GM12892 (cell line): ENCODE measurements around the gene RPS17.
A peak's percentile ranks its signal among the peaks of the same experiment; 100 is the strongest.
"Not testable (repeated sequence)": the region's sequence is repeated elsewhere in the genome, so short reads cannot be mapped to it uniquely, and the experiment has no call there.

Experiments
- DNase-seq: peaks from one replicate; pipeline ENCODE4 v3.0.0; 2011; ENCODE audit not compliant: insufficient read length
- FAIRE-seq: peaks from 2 replicates; lab custom pipeline; 2011; peaks lifted over from hg19 to GRCh38; lab: Jason Lieb, UNC
- POLR2A ChIP-seq: IDR thresholded peaks from 2 replicates; pipeline ENCODE4 v1.6.1; 2011; ENCODE audit warnings: low read depth, low read length, control low read depth
- POLR2AphosphoS5 ChIP-seq: IDR thresholded peaks from 2 replicates; pipeline ENCODE4 v1.6.1; 2011; ENCODE audit warnings: low read depth, low read length, control low read depth
- TAF1 ChIP-seq: IDR thresholded peaks from 2 replicates; pipeline ENCODE4 v1.6.1; 2011; ENCODE audit warnings: low read depth, mild to moderate bottlenecking, control low read depth, low read length, borderline replicate concordance

RPS17 gene

DNA sequence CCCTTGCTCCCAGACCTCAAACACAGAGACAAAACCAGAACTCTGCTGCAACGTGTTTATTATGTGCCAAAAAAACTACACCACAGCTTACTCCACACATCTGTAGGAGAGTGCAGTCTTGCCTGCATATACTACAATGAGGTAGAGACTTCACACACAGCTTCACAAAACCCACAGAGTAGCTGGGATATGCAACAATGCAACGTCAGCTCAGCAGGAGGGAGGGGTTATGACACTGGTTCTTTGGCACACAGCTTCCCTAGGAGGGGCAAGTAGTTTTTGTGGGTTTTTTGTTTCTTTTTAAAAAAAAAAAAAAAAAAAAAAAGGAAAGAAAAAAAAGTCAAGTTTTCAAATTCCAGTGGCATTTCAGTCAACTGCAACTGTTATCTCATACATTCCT, 2.9 kb upstream of the RPS17 start:
- TF ChIP-seq POLR2A: no peak
- no peak for TF ChIP-seq TAF1
- no peak for DNase-seq
- no peak for FAIRE-seq

DNA sequence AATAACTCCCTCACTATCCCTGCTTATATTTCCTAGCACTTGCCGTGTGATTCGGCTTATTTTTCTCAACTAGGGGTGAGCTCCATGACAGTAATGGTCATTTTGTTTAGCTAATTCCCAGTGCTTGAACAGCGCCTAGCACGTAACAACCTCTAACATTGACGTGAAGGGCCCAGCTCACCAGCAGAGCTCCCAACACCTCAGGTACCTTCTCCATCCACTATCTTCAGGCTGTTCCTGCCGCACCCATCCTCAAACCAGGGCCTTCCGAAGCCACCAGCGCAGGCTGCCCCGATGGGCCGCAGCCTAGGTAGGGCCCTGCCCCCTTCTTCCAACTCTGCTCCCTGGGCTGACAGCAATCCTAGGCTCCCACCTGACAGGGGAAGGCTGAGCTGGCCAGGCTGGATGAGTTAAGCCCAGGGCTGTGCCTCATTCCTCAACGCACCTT, 751 bp upstream of the RPS17 start:
- FAIRE-seq: no peak
- peak; percentile 37 for DNase-seq
- no peak for TF ChIP-seq TAF1
- TF ChIP-seq POLR2A: no peak
- TF ChIP-seq POLR2AphosphoS5: no peak

DNA sequence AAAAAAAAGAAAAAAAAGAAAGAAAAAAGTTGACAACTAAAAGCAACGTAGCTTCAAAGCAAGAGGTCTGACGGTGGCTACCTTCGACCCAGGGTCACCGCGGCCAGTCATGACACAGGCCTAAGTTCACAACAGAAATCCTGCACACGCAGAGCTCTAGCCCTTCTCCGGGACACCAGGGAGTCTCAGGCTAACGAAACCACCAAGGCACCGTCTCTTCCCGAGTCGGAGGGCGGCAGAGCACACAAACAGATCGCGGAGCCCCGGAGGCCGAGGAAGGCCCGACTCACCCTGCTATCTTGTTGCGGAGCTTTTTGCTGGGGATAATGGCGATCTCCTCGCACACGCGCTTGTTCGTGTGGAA, 584 bp downstream of the RPS17 start:
- FAIRE-seq: no peak
- DNase-seq: no peak
- TF ChIP-seq POLR2A (no peak), TAF1 (no peak), POLR2AphosphoS5 (no peak)

DNA sequence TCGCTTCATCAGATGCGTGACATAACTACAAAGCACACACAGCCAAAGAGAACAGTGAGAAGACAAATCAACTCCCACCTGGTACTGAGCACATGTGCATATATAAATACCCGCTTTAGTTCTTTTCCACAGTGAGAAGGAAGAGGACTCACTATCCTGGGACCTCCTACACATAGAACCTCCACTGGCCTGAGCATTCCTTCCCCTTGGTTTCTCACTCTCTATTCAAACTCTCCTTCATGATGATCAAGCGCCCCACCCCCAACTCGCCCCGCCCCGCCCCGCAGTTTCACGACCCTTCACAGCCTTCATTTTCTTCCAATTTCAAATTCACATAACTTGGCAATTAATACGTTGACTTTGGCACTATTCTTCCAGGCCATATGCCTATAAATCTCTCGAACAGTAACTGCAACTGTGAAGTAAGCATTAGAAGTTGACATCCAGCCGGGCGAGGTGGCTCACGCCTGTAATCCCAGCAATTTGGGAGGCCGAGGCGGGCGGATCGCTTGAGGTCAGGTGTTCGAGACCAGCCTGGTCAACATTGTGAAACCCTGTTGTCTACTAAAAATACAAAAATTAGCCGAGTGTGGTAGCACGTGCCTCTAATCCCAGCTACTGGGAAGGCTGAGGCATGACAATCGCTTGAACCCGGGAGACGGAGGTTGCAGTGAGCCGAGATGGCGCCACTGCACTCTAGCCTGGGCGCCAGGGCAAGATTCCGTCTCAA, 1.1 kb downstream of the RPS17 start:
- DNase-seq (no peak), FAIRE-seq (no peak)
- no peak for TF ChIP-seq POLR2A

DNA sequence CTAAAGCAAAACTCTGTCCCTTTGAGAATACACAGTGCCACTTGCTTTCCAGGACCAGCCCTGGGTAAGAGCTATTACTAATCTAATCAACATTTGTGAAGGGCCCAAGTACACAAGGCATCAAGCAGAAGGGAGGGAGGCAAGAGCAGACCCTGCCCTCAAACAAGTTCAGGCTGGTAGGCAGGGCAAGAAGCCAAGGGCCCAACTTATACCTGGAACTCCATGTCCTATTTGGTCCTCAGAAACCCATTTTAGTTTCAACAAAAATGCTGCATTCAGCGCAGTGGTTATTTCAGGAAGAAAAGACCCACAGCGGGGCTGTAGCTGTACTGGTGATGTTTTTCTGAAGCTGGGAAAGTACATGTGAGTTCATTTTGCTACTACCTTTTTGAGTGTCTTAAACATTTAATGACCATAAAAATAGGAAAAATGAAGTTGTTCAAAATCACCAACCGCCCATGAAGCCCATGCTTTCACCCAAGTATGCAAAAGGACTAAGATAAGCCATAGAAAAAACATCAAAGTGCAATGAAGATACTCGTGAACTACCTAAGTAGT, 2.8 kb downstream of the RPS17 start:
- no peak for DNase-seq
- TF ChIP-seq TAF1 (no peak), POLR2AphosphoS5 (no peak; the same call in 1 of the 2 replicates), POLR2A (no peak)
- FAIRE-seq: no peak

DNA sequence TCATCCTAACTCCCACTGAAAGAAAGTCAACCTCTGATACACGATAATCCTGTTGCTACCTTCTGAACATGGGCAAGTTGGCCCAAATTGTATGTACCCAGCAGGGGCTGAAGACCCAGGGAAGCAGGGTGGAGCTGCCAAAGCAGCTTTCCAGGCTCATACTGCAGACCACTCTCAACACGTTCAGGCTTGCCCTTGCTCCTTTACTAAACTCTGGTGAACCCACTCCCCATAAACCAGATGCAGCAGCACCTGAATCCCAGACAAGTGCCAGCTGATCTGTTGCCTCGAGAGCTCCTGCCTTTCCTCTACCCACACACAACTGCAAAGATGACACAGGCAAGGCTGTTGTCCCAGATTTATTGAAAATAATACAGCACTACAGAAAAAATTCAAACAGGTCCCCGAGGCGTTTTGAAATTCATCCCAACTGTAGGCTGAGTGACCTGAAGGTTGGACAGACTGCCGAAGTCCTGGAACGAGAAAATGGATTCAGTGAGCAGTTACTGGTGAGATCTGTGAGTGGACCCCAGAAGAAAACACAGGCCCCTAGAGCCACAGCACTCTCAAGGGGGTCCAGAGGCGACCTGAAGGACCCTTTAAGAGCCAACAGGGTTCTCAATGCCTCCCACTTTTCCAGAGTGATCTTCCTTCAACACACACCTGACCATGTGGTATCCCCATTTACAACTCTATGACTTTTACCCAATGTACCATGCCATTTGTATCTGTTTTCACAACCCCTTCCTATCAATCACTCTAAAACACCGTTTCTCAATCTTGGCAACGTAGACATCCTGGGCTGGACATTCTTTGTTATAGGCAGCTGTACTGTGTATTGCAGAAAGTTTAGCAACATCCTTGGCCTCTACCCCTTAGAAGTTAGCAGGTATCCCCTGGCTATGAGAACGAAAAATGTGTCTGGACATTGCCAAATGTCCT, 3.6 kb downstream of the RPS17 start:
- TF ChIP-seq POLR2A (no peak), POLR2AphosphoS5 (no peak; the same call in 1 of the 2 replicates), TAF1 (no peak)

DNA sequence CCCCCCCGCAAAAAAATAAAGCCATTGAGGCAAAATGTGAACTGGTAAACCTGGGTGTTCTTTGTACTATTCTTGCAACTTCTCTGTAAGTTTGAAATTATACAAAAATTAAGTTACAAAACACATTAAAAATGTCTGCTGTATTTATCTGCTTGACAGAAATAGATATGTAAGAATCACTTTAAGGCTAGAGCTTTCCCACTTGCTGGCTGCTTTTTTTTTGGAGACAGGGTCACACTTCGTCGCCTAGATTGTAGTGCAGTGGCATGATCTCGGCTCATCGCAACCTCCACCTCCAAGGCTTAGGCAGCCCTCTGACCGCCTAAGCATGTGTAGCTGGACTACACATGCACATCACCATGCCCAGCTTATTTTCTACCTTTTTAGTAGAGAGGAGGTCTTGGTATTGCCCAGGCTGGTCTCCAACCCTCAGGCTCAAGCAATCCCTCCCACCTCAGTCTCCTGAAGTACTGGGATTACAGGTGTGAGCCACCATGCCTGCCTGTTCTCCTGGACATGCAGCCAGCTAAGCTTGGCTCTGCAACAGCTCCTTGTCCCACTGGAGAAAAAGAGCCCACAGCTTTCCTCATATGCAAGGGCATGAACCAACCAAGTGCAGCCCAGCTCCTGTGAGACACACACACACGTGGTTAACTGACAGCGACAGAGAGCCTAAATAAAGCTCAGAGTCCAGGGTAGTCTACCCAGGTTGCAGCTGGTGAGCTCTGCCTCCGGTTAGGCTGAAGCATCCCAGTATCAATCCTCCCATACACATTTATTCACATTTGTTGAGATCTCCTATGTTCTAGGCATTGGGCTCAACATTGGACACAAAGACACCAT, 4.5 kb downstream of the RPS17 start:
- TF ChIP-seq TAF1 (no peak), POLR2A (peak; percentile 86), POLR2AphosphoS5 (peak; percentile 95)
- FAIRE-seq (no peak), DNase-seq (no peak)

More for the DNA sequence above, 3.6 kb downstream of the RPS17 start:
- no peak for DNase-seq
- no peak for FAIRE-seq

DNA sequence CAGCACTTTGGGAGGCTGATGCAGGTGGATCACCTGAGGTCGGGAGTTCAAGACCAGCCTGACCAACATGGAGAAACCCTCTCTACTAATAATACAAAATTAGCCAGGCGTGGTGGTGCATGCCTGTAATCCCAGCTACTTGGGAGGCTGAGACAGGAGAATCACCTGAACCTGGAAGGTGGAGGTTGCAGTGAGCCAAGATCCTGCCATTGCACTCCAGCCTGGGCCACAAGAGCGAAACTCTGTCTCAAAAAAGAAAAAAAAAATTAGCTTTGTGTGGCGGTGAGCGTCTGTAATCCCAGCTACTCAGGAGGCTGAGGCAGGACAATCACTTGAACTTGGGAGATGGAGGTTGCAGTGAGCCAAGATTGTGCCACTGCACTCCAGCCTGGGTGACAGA, 5.1 kb downstream of the RPS17 start:
- DNase-seq, FAIRE-seq: not testable (repeated sequence)

DNA sequence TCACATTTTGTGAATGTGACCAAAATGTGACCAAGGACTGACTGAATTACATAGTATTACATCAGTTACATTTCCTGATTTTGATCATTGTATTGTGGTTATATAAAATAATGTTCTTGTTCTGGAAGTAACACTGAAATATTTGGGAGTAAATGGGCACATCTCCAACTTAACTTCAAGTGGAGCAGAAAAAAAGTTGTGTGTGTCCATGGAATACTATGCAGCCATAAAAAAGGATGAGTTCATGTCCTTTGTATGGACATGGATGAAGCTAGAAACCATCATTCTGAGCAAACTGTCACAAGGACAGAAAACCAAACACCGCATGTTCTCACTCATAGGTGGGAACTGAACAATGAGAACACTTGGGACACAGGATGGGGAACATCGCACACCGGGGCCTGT, 5.8 kb downstream of the RPS17 start:
- not testable (repeated sequence) for DNase-seq, FAIRE-seq

DNA sequence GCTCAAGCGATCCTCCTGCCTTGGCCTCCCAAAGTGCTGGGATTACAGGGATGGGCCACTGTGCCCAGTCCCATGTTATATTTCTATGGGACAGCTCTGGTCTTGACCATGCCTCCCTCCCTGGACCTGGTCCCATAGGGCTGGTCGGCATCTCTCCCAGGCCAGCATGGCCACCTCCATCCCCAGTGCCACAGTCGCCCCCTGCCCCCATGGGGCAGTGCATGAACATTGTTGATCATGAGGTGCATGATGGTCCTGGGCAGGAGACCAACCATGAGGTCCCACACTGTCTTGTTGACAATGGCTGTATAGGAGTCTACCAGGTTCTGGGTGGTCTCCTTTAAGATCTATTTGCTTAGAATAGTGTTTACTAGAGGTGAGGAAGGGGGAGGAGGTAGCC, 6.5 kb downstream of the RPS17 start:
- TF ChIP-seq POLR2AphosphoS5 (no peak), POLR2A (no peak), TAF1 (no peak)
- FAIRE-seq: no peak
- DNase-seq: no peak

DNA sequence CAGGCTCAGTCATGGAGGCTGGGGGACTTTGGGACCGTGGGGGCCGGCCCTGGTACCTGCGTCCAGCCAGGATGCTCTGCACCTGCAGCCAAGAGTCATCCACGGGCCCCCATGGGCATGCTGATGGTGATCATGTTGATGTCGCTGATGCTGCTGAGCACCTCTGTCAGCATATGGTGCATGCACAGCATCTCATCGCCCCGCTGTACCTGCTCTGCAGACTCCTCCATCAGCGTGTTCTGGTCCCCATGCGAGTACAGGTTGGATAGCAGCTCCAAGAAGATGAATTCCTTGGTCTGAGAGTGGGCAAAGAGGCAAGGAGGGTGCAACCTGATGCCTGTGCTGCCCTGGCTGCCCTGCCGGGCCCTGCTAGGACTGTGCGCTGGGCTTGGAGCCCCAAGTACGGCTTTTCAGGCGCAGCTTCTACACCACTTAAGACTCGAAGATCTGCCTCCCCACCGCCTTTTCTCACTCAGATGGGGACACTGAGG, 7.2 kb downstream of the RPS17 start:
- no peak for FAIRE-seq
- no peak for DNase-seq

More for the DNA sequence above, 7.2 kb downstream of the RPS17 start:
- TF ChIP-seq TAF1 (no peak), POLR2A (no peak), POLR2AphosphoS5 (no peak)
